ENCODE measurements around the gene RAPGEF3. TPM values are rescaled to one million over a fixed set of nuclear protein-coding genes. Genes with fewer than 3 reads are reported as not detected.

Gene RAPGEF3
- total and polyA plus RNA-seq, 2 of the 13 experiments (the other 11 are each of a cell fraction or from before 2014, with no cell fraction given) = 0.07 TPM

GRCh38 chr12:47773858-47774580 lies 15.3 kb upstream of the RAPGEF3 start (continued):
- TF ChIP-seq ZNF101 (CRISPR knock-in tag; IDR thresholded peaks at IDR 0.05; ENCODE audit: borderline replicate concordance, low read depth) (no peak), ZNF275 (CRISPR knock-in tag; IDR thresholded peaks at IDR 0.05; ENCODE audit: borderline replicate concordance) (no peak), NFYC (CRISPR knock-in tag; IDR thresholded peaks at IDR 0.05) (no peak), NONO (IDR thresholded peaks at IDR 0.05) (no peak), NONO (CRISPR knock-in tag; conservative IDR thresholded peaks at IDR 0.05) (0 out of 2 replicates have a peak, but pooled peaks have one; percentile 10), PATZ1 (CRISPR knock-in tag; IDR thresholded peaks at IDR 0.05) (0 out of 2 replicates have a peak, but pooled peaks have one; percentile 16), ZNF550 (CRISPR knock-in tag; IDR thresholded peaks at IDR 0.05; ENCODE audit: borderline replicate concordance) (no peak), ZNF263 (CRISPR knock-in tag; IDR thresholded peaks at IDR 0.05) (peak; percentile 78), TRIM22 (IDR thresholded peaks at IDR 0.05) (no peak), ZNF629 (CRISPR knock-in tag; conservative IDR thresholded peaks at IDR 0.05) (peak; percentile 82), NFE2 (CRISPR knock-in tag; IDR thresholded peaks at IDR 0.05) (no peak), SMARCC2 (IDR thresholded peaks at IDR 0.05) (no peak), GPBP1L1 (CRISPR knock-in tag; IDR thresholded peaks at IDR 0.05) (no peak), HDAC1 (CRISPR knock-in tag; IDR thresholded peaks at IDR 0.05) (no peak), TFAP4 (IDR thresholded peaks at IDR 0.05; ENCODE audit: borderline replicate concordance, low read depth) (no peak), CREB1 (IDR thresholded peaks at IDR 0.05) (no peak), CREB1 (CRISPR knock-in tag; IDR thresholded peaks at IDR 0.05) (no peak), HNRNPL (IDR thresholded peaks at IDR 0.05; ENCODE audit: low read depth, low read length) (0 out of 2 replicates have a peak, but pooled peaks have one; percentile 7), ZNF34 (CRISPR knock-in tag; IDR thresholded peaks at IDR 0.05; ENCODE audit: borderline replicate concordance) (no peak)
